Measurements from ENCODE around the gene CFAP77. TPM values are rescaled to one million over a fixed set of nuclear protein-coding genes. Genes with fewer than 3 reads are reported as not detected.

The CFAP77 gene
- total RNA-seq, 2 donors from 2014 or later: not detected

- H3K9me3 Mint-ChIP-seq: no peaks in the 10 kb centered on the region
- H3K4me3 Mint-ChIP-seq: no peak overlapping the region
- ATAC-seq (replicated peaks): no peak
- no peaks in the 10 kb centered on the region for H3K27me3 Mint-ChIP-seq
- peaks cover 100% of the 10 kb centered on the region for H3K36me3 Mint-ChIP-seq (ENCODE audit: low read depth)
- H3K27ac Mint-ChIP-seq: no peak overlapping the region
- H3K4me1 Mint-ChIP-seq: no peaks in the 10 kb centered on the region
Measured at GRCh38 chr9:132390966-132391365, 19.0 kb upstream of the CFAP77 start.

GRCh38 chr9:132391449-132391848, 18.6 kb upstream of the CFAP77 start:
- H3K4me3 Mint-ChIP-seq: no peak overlapping the region
- no peaks in the 10 kb centered on the region for H3K27me3 Mint-ChIP-seq
- no peaks in the 10 kb centered on the region for H3K9me3 Mint-ChIP-seq
- H3K36me3 Mint-ChIP-seq (ENCODE audit: low read depth): peaks cover 100% of the 10 kb centered on the region
- H3K27ac Mint-ChIP-seq: no peak overlapping the region
- no peak for ATAC-seq (replicated peaks)
- H3K4me1 Mint-ChIP-seq: no peaks in the 10 kb centered on the region

GRCh38 chr9:132395560-132395959, 14.5 kb upstream of the CFAP77 start:
- no peak for ATAC-seq (replicated peaks)
- H3K9me3 Mint-ChIP-seq: no peaks in the 10 kb centered on the region
- no peak overlapping the region for H3K4me3 Mint-ChIP-seq
- H3K27ac Mint-ChIP-seq: no peak overlapping the region
- H3K27me3 Mint-ChIP-seq: no peaks in the 10 kb centered on the region
- no peaks in the 10 kb centered on the region for H3K4me1 Mint-ChIP-seq
- peaks cover 99% of the 10 kb centered on the region for H3K36me3 Mint-ChIP-seq (ENCODE audit: low read depth)

GRCh38 chr9:132401824-132402223, 8.2 kb upstream of the CFAP77 start:
- Mint-ChIP-seq H3K4me3 (no peak overlapping the region), H3K4me1 (peaks cover 21% of the 10 kb centered on the region), H3K27ac (no peak overlapping the region), H3K36me3 (ENCODE audit: low read depth) (peaks cover 97% of the 10 kb centered on the region), H3K9me3 (no peaks in the 10 kb centered on the region), H3K27me3 (no peaks in the 10 kb centered on the region)
- no peak for ATAC-seq (replicated peaks)

GRCh38 chr9:132404228-132404881, 5.7 kb upstream of the CFAP77 start:
- peaks cover 25% of the 10 kb centered on the region for H3K4me1 Mint-ChIP-seq
- H3K4me3 Mint-ChIP-seq: peak overlapping the region; percentile 87
- peaks cover 73% of the 10 kb centered on the region for H3K36me3 Mint-ChIP-seq (ENCODE audit: low read depth)
- no peaks in the 10 kb centered on the region for H3K9me3 Mint-ChIP-seq
- H3K27ac Mint-ChIP-seq: peak overlapping the region; percentile 94
- no peaks in the 10 kb centered on the region for H3K27me3 Mint-ChIP-seq
- ATAC-seq (replicated peaks): peak; percentile 64

- H3K4me3 Mint-ChIP-seq: peak within 1 kb of the TSS; percentile 87
- ATAC-seq (replicated peaks): peak; percentile 92
- peaks cover 30% of the 10 kb centered on the region for H3K4me1 Mint-ChIP-seq
- H3K27me3 Mint-ChIP-seq: no peaks in the 10 kb centered on the region
- H3K36me3 Mint-ChIP-seq (ENCODE audit: low read depth): peaks cover 50% of the 10 kb centered on the region
- H3K27ac Mint-ChIP-seq: peak within 1 kb of the TSS; percentile 94
- no peaks in the 10 kb centered on the region for H3K9me3 Mint-ChIP-seq
Measured at GRCh38 chr9:132406554-132407122, 3.4 kb upstream of the CFAP77 start, which contains the start of gene TTF1. Gene TTF1, minus strand, starts transcription at chr9:132406840. Its CDS starts 4,019 bp downstream, at chr9:132402821.

GRCh38 chr9:132407196-132407595, 2.8 kb upstream of the CFAP77 start:
- Mint-ChIP-seq H3K27me3 (peaks cover 5% of the 10 kb centered on the region), H3K4me1 (peaks cover 30% of the 10 kb centered on the region), H3K36me3 (ENCODE audit: low read depth) (peaks cover 45% of the 10 kb centered on the region), H3K27ac (peak overlapping the region; percentile 94), H3K9me3 (no peaks in the 10 kb centered on the region), H3K4me3 (peak overlapping the region; percentile 87)
- ATAC-seq (replicated peaks): no peak

- Mint-ChIP-seq H3K27me3 (peaks cover 10% of the 10 kb centered on the region), H3K9me3 (no peaks in the 10 kb centered on the region), H3K36me3 (ENCODE audit: low read depth) (peaks cover 32% of the 10 kb centered on the region), H3K4me3 (no peak overlapping the region), H3K4me1 (peaks cover 30% of the 10 kb centered on the region), H3K27ac (no peak overlapping the region)
- ATAC-seq (replicated peaks): no peak
Measured at GRCh38 chr9:132408521-132408920, 1.5 kb upstream of the CFAP77 start.

- peaks cover 14% of the 10 kb centered on the region for H3K4me1 Mint-ChIP-seq
- peaks cover 31% of the 10 kb centered on the region for H3K27me3 Mint-ChIP-seq
- H3K27ac Mint-ChIP-seq: no peak overlapping the region
- H3K9me3 Mint-ChIP-seq: no peaks in the 10 kb centered on the region
- peaks cover 12% of the 10 kb centered on the region for H3K36me3 Mint-ChIP-seq (ENCODE audit: low read depth)
- ATAC-seq (replicated peaks): peak; percentile 33
- peak overlapping the region; percentile 69 for H3K4me3 Mint-ChIP-seq
Measured at GRCh38 chr9:132410642-132411041, 631 bp downstream of the CFAP77 start.

GRCh38 chr9:132411091-132411508, 1.1 kb downstream of the CFAP77 start:
- Mint-ChIP-seq H3K9me3 (no peaks in the 10 kb centered on the region), H3K27me3 (peaks cover 31% of the 10 kb centered on the region), H3K36me3 (ENCODE audit: low read depth) (peaks cover 7% of the 10 kb centered on the region), H3K4me3 (peak overlapping the region; percentile 69), H3K4me1 (peaks cover 11% of the 10 kb centered on the region), H3K27ac (no peak overlapping the region)
- peak; percentile 55 for ATAC-seq (replicated peaks)

- Mint-ChIP-seq H3K27me3 (peaks cover 31% of the 10 kb centered on the region), H3K9me3 (no peaks in the 10 kb centered on the region), H3K4me1 (peaks cover 7% of the 10 kb centered on the region), H3K4me3 (no peak overlapping the region), H3K27ac (no peak overlapping the region), H3K36me3 (ENCODE audit: low read depth) (no peaks in the 10 kb centered on the region)
- peak; percentile 39 for ATAC-seq (replicated peaks)
Measured at GRCh38 chr9:132412089-132412488, 2.1 kb downstream of the CFAP77 start.

- Mint-ChIP-seq H3K9me3 (no peaks in the 10 kb centered on the region), H3K36me3 (ENCODE audit: low read depth) (no peaks in the 10 kb centered on the region), H3K27me3 (peaks cover 43% of the 10 kb centered on the region), H3K4me1 (peaks cover 6% of the 10 kb centered on the region), H3K4me3 (no peak overlapping the region), H3K27ac (no peak overlapping the region)
- no peak for ATAC-seq (replicated peaks)
Measured at GRCh38 chr9:132413926-132414325, 3.9 kb downstream of the CFAP77 start.

GRCh38 chr9:132414731-132415130, 4.7 kb downstream of the CFAP77 start:
- Mint-ChIP-seq H3K27ac (no peak overlapping the region), H3K27me3 (peaks cover 50% of the 10 kb centered on the region), H3K9me3 (no peaks in the 10 kb centered on the region), H3K4me1 (peaks cover 6% of the 10 kb centered on the region), H3K4me3 (no peak overlapping the region), H3K36me3 (ENCODE audit: low read depth) (no peaks in the 10 kb centered on the region)
- ATAC-seq (replicated peaks): no peak

- Mint-ChIP-seq H3K9me3 (no peaks in the 10 kb centered on the region), H3K4me1 (peaks cover 6% of the 10 kb centered on the region), H3K27me3 (peaks cover 50% of the 10 kb centered on the region), H3K27ac (no peak overlapping the region), H3K4me3 (no peak overlapping the region), H3K36me3 (ENCODE audit: low read depth) (no peaks in the 10 kb centered on the region)
- no peak for ATAC-seq (replicated peaks)
Measured at GRCh38 chr9:132415181-132415580, 5.2 kb downstream of the CFAP77 start.

- no peaks in the 10 kb centered on the region for H3K9me3 Mint-ChIP-seq
- no peak overlapping the region for H3K4me3 Mint-ChIP-seq
- H3K27ac Mint-ChIP-seq: no peak overlapping the region
- no peaks in the 10 kb centered on the region for H3K36me3 Mint-ChIP-seq (ENCODE audit: low read depth)
- H3K27me3 Mint-ChIP-seq: peaks cover 50% of the 10 kb centered on the region
- no peak for ATAC-seq (replicated peaks)
- no peaks in the 10 kb centered on the region for H3K4me1 Mint-ChIP-seq
Measured at GRCh38 chr9:132418726-132419363, 8.8 kb downstream of the CFAP77 start.

Data from activated T-helper 17 cell treated with anti-CD3 and anti-CD28 coated beads, Interleukin-2, amount 50 U/mL, for 72 hours (primary cell).